Large intestine (tissue), 3 donors: Measurements from ENCODE around the gene RDH16. TPM values are rescaled to one million over a fixed set of nuclear protein-coding genes. Genes with fewer than 3 reads are reported as not detected.
"Not testable (repeated sequence)": the region's sequence is repeated elsewhere in the genome, so short reads cannot be mapped to it uniquely, and the experiment has no call there.

Experiments used
- DNase-seq, 2 donors: peaks; one replicate each; pipeline versions ENCODE4 v3.0.0 to v3.0.0-alpha.2; 2013
- H3K27ac ChIP-seq: one replicate; pipeline ENCODE4 v1.5.1; 2013; ENCODE audit warnings: low read length
- H3K27me3 ChIP-seq: 2 replicates; pipeline ENCODE4 v1.6.1; 2013; ENCODE audit warnings: low read length; ENCODE audit not compliant: control insufficient read depth, insufficient read depth
- H3K36me3 ChIP-seq: 2 replicates; pipeline ENCODE4 v1.6.1; 2013; ENCODE audit warnings: low read length; ENCODE audit not compliant: control insufficient read depth, insufficient read depth
- H3K4me1 ChIP-seq: one replicate; pipeline ENCODE4 v1.6.1; 2013; ENCODE audit warnings: low read length; ENCODE audit not compliant: control insufficient read depth, insufficient read depth
- H3K4me3 ChIP-seq: one replicate; pipeline ENCODE4 v1.5.1; 2013; ENCODE audit warnings: low read length
- H3K9me3 ChIP-seq: one replicate; pipeline ENCODE4 v1.6.1; 2013; ENCODE audit warnings: mild to moderate bottlenecking, low read depth, low read length, moderate library complexity; ENCODE audit not compliant: control insufficient read depth
- WGBS: methylation state at CpG from one replicate; pipeline ENCODE4 v1.1.5; 2013; ENCODE audit warnings: low lambda C conversion rate; ENCODE audit not compliant: insufficient coverage; 5-methylcytosine and 5-hydroxymethylcytosine counted together
- polyA plus RNA-seq: library from polyadenylated mRNA; unstranded; fragments of 120-200 nt; gene quantifications from one replicate; pipeline ENCODE4 v1.2.1, GENCODE V29; 2013

RDH16 gene
- polyA plus RNA-seq, 1 donor = 0.34 TPM

GRCh38 chr12:56988207-56988739, 30.9 kb upstream of the RDH16 start:
- WGBS = 20% methylated on average over 1 of the region's 5 CpGs
- H3K4me3 ChIP-seq = no peak overlapping the region
- no peaks in the 10 kb centered on the region for H3K9me3 ChIP-seq
- no peaks in the 10 kb centered on the region for H3K27me3 ChIP-seq
- no peaks in the 10 kb centered on the region for H3K36me3 ChIP-seq
- peaks cover 2% of the 10 kb centered on the region for H3K4me1 ChIP-seq
- peak in 1 of 2 donors; percentile 30 for DNase-seq
- H3K27ac ChIP-seq = no peak overlapping the region

DNA sequence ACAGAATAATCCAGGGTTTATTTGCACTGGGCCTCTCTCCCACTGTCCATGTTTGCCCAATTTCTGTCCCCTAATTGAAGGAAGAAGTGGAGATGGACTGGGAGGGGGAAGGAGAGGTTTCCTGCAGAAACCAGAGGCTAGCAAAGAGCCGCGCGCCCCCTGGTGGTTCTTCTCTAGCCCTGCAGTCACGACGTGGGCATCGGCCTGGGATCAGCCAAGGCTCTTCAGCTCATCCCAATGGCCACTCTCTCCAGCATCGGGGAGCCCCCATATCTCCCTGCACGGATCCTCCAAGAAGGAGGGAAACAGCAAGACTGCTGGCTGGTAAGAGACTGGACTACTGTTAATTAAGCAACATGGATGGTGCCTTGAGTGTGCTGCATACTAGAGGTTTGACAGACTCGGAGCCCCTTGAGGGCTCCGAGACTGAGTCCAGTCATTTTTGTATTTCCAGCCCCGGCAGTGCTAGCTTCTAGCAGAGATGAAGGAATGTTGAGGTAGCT, 30.2 kb upstream of the RDH16 start:
- no CpG with 5 or more reads among the region's 11 CpGs for WGBS
- no peak overlapping the region for H3K4me3 ChIP-seq
- H3K27me3 ChIP-seq = no peaks in the 10 kb centered on the region
- no peaks in the 10 kb centered on the region for H3K36me3 ChIP-seq
- H3K4me1 ChIP-seq = peaks cover 2% of the 10 kb centered on the region
- DNase-seq = peak; percentile 60 to 72
- H3K27ac ChIP-seq = no peak overlapping the region
- H3K9me3 ChIP-seq = no peaks in the 10 kb centered on the region

DNA sequence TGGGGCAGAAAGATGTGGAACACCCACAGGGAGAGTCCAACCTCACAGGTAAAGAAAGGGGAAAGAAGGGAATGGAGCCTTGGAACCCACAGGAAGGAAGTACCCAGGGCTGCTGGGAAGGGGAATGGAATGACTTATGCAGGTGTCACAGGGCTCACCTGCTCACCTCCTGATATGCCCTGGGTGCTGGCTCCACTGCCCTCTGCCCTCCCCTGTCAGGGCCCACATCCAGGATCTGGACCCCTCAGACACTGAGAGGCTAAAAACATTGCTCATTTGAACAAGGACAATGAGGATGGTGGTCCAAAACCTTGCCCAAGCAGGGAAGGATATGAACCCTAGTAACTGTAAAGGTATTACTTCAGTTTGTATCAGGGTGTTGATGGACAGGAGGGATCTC, 29.6 kb upstream of the RDH16 start:
- H3K4me1 ChIP-seq = peaks cover 2% of the 10 kb centered on the region
- no peak for DNase-seq
- H3K36me3 ChIP-seq = no peaks in the 10 kb centered on the region
- H3K4me3 ChIP-seq = no peak overlapping the region
- H3K27me3 ChIP-seq = no peaks in the 10 kb centered on the region
- no peak overlapping the region for H3K27ac ChIP-seq
- H3K9me3 ChIP-seq = no peaks in the 10 kb centered on the region

DNA sequence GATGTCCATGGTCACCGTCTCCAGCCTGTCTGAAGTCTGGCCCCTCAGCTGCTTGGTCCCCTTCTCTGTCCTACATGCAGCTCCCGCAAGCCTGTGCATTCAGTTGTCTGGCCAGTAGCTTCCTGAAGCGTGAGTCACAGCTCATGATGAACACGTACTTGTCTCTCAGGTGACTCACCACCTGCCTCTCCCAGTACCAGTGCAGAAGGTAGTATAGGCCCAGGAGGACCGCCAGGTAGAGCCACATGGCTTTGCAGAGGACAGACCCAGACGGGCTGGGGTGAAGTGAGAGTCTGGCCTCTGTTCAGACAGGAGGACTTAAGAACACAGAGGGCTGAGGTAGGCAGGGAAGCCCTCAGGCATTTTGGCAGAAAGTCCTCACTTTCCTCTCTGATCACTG, 28.3 kb upstream of the RDH16 start:
- not testable (repeated sequence) for H3K36me3 ChIP-seq, H3K9me3 ChIP-seq, H3K27me3 ChIP-seq, H3K4me3 ChIP-seq, H3K27ac ChIP-seq, H3K4me1 ChIP-seq
- no CpG with 5 or more reads among the region's 6 CpGs for WGBS
- peak; percentile 57 to 62 for DNase-seq

GRCh38 chr12:56983386-56983785, 26.0 kb upstream of the RDH16 start:
- H3K4me1 ChIP-seq = no peaks in the 10 kb centered on the region
- no peak overlapping the region for H3K27ac ChIP-seq
- DNase-seq = no peak
- H3K36me3 ChIP-seq = no peaks in the 10 kb centered on the region
- no peak overlapping the region for H3K4me3 ChIP-seq
- H3K27me3 ChIP-seq = no peaks in the 10 kb centered on the region
- H3K9me3 ChIP-seq = no peaks in the 10 kb centered on the region
- no CpG with 5 or more reads among the region's 4 CpGs for WGBS

DNA sequence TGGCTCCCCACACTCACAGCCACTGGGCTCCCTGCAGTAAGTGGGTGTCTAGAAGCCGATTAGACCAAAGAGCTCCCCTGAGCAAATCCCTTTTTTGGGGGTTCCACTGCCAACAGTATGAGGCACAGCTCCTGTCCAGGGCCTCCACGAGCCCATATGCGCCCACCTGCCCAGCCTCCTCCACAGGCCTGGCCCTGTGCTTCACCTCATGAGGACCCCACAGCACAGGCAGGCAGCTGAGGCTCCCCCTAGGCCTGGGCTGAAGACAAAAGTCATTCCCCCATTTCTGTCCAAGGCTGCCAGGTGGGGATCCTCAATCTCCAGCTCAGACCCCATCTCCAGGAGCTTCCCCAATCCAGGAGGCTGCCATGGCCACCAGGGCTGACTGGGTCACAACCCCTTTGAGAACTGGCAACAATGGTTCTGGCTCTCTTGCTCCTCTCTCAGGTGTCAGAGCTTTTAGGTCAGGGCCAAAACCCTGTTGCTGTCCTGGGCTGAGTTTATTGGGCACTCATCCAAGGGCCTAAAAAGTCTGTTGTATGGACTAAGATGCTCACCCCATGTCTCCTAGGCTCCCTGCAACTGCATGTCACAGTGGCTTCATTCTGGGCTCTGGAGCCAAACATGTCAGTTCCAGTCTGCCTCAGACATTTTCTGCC, 25.3 kb upstream of the RDH16 start:
- H3K27ac ChIP-seq, DNase-seq, H3K27me3 ChIP-seq, H3K36me3 ChIP-seq, H3K4me3 ChIP-seq, H3K9me3 ChIP-seq, H3K4me1 ChIP-seq: not testable (repeated sequence)
- WGBS = no CpG with 5 or more reads among the region's 3 CpGs

DNA sequence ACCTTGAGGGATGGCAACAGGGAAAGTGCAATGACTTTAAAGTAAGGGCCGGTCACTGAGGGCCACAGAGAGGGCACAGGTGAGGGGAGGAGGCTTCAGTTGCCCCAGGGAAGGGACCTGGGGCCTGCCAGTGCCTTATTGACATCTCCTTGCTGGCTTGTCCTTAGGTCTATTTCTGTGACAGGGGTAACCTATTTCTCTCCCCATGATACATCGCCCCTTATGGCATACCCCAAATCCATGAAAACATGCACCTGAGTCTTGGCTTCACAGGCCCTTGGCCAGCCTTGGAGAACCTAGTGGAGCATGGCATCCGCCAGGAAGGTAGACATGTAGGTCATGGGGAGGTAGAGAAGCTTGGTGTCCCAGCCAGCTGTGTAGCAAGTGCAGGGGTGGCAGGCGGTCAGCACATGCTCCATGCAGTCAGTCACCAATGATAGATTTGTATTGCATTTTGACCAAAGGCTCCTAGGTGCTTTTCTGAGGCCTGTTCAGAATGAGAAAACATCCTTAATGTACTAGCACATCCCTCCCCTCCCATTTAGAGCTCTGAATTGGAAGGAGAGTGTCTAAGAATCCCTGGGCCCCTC, 23.6 kb upstream of the RDH16 start:
- Histone ChIP-seq H3K36me3 (no peaks in the 10 kb centered on the region), H3K27me3 (no peaks in the 10 kb centered on the region), H3K27ac (no peak overlapping the region), H3K4me1 (no peaks in the 10 kb centered on the region), H3K9me3 (no peaks in the 10 kb centered on the region), H3K4me3 (no peak overlapping the region)
- no CpG with 5 or more reads among the region's 4 CpGs for WGBS
- no peak for DNase-seq

DNA sequence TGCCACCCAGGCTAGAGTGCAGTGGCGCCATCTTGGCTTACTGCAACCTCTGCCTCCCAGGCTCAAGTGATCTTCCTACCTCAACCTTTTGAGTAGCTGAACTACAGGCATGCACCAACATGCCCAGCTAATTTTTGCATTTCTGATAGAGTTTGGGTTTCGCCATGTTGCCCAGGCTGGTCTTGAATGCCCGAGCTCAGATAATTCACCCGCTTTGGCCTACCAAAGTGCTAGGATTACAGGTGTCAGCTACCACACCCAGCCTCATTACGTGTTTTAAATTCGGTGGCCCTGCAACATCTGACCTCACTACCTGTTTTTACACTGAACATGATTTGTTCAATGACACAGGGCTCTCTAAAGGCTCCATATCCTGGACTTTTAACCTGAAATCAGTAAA, 22.9 kb upstream of the RDH16 start:
- DNase-seq = no peak
- H3K4me3 ChIP-seq = no peak overlapping the region
- no peaks in the 10 kb centered on the region for H3K4me1 ChIP-seq
- H3K36me3 ChIP-seq = no peaks in the 10 kb centered on the region
- 95% methylated on average over 3 of the region's 6 CpGs for WGBS
- H3K27me3 ChIP-seq = no peaks in the 10 kb centered on the region
- H3K9me3 ChIP-seq = no peaks in the 10 kb centered on the region
- no peak overlapping the region for H3K27ac ChIP-seq

DNA sequence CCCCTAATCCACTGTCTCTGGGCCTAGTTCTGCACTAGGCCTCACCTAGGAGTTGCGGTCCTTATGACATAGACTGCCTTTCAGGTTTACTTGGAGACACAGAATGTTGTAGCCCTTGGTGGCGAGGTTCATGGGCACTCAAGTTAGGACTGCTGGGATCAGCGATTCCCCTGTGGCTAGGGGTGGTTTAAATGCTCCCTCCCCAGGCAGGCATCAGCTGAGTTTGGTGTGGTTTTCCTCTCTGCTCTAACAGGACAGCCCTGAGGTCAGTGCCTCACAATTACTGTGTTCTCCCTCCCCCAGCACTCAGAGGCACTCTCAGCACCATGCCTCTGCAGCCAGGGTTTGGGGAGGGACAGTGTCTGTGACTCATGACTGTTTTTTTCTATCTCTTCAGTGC, 22.2 kb upstream of the RDH16 start:
- WGBS = no CpG with 5 or more reads among the region's 3 CpGs
- H3K9me3 ChIP-seq = no peaks in the 10 kb centered on the region
- H3K4me1 ChIP-seq = no peaks in the 10 kb centered on the region
- no peaks in the 10 kb centered on the region for H3K36me3 ChIP-seq
- DNase-seq = no peak
- no peaks in the 10 kb centered on the region for H3K27me3 ChIP-seq
- H3K4me3 ChIP-seq = no peak overlapping the region
- H3K27ac ChIP-seq = no peak overlapping the region

GRCh38 chr12:56978397-56979138, 21.2 kb upstream of the RDH16 start:
- no peak for DNase-seq
- no CpG with 5 or more reads among the region's 3 CpGs for WGBS
- no peaks in the 10 kb centered on the region for H3K4me1 ChIP-seq
- H3K27me3 ChIP-seq = no peaks in the 10 kb centered on the region
- no peak overlapping the region for H3K4me3 ChIP-seq
- no peaks in the 10 kb centered on the region for H3K9me3 ChIP-seq
- H3K27ac ChIP-seq = no peak overlapping the region
- no peaks in the 10 kb centered on the region for H3K36me3 ChIP-seq
